Caco-2 (cell line): ENCODE measurements around the gene MAP1B. TPM values are rescaled to one million over a fixed set of nuclear protein-coding genes. Genes with fewer than 3 reads are reported as not detected.

Source experiments
- BruUV-seq: library from RNA; stranded (reverse); fragments of 400-500 nt; replicated peaks from 2 replicates; lab custom pipeline; 2021; lab: Mats Ljungman, UMichigan
- CTCF ChIA-PET: fragments of 300-600 bp; sonication (Branson Sonifier 250); formaldehyde crosslinking; loops from one replicate; lab custom pipeline; 2022; ENCODE audit warnings: antibody characterized with exemption; lab: Charles Lee
- POLR2A ChIA-PET: fragments of 300-600 bp; sonication (Branson Sonifier 250); formaldehyde crosslinking; loops from one replicate; lab custom pipeline; 2022; ENCODE audit warnings: antibody characterized with exemption; lab: Charles Lee
- DNase-seq, 2 experiments: peaks; one replicate each; pipeline versions ENCODE4 v3.0.0 to v3.0.0-alpha.2; 2020 to 2022
- H3K27me3 ChIP-seq: replicated peaks from 2 replicates; pipeline ENCODE4 v1.6.0; 2011; ENCODE audit warnings: low read length; ENCODE audit not compliant: control insufficient read depth, insufficient read depth
- H3K36me3 ChIP-seq: 2 replicates; pipeline ENCODE4 v1.5.1; 2011; ENCODE audit warnings: low read length; ENCODE audit not compliant: control insufficient read depth, insufficient read depth
- H3K4me1 ChIP-seq: fragments of 250-450 bp; sonication (Bioruptor Pico); 2 replicates; pipeline ENCODE4 v1.5.1; 2020; ENCODE audit warnings: mild to moderate bottlenecking
- H3K4me3 ChIP-seq: 2 replicates; pipeline ENCODE4 v1.5.1; 2011; ENCODE audit warnings: low read depth, mild to moderate bottlenecking, control low read depth, low read length
- H3K9me3 ChIP-seq: fragments of 250-450 bp; sonication (Bioruptor Pico); 2 replicates; pipeline ENCODE4 v1.5.1; 2020; ENCODE audit warnings: mild to moderate bottlenecking, moderate library complexity
- H3K27ac Mint-ChIP-seq: one replicate; pipeline ENCODE4 v1.8.0; 2022; ENCODE audit warnings: mixed read lengths; ENCODE audit not compliant: unreplicated experiment
- H3K27me3 Mint-ChIP-seq: one replicate; pipeline ENCODE4 v1.8.0; 2022; ENCODE audit warnings: mixed read lengths; ENCODE audit not compliant: insufficient read depth, unreplicated experiment
- H3K36me3 Mint-ChIP-seq: one replicate; pipeline ENCODE4 v1.8.0; 2022; ENCODE audit warnings: mild to moderate bottlenecking, mixed read lengths; ENCODE audit not compliant: insufficient read depth, unreplicated experiment
- H3K4me1 Mint-ChIP-seq: one replicate; pipeline ENCODE4 v1.8.0; 2022; ENCODE audit warnings: low read depth, mixed read lengths; ENCODE audit not compliant: unreplicated experiment
- H3K4me3 Mint-ChIP-seq: one replicate; pipeline ENCODE4 v1.8.0; 2022; ENCODE audit warnings: mild to moderate bottlenecking, moderate library complexity, mixed read lengths; ENCODE audit not compliant: unreplicated experiment
- H3K9me3 Mint-ChIP-seq: one replicate; pipeline ENCODE4 v1.8.0; 2022; ENCODE audit warnings: mixed read lengths; ENCODE audit not compliant: unreplicated experiment
- intact Hi-C: fragments of 100-400 bp; cut with micrococcal nuclease; formaldehyde crosslinking; loops from one replicate; pipeline ENCODE4 v1.10.0; 2022; ENCODE audit not compliant: unreplicated experiment
- total RNA-seq: library from RNA; stranded (reverse); gene quantifications from 2 replicates; pipeline ENCODE4 v1.2.3, GENCODE V29; 2022
- TF ChIP-seq, protein P1 (sequence below), 2 experiments: fragments of 200-600 bp in 1 of 2; IDR thresholded peaks; 1 replicate in 1 of 2; 2 replicates in 1 of 2; pipeline versions ENCODE4 v1.5.1 to v1.8.0; 2011 to 2022; ENCODE audit warnings: antibody characterized with exemption in 1 of 2, control low read depth in 1 of 2, inconsistent platforms in 1 of 2, low read depth in 1 of 2, low read length in 1 of 2, mild to moderate bottlenecking in 1 of 2, moderate library complexity in 1 of 2; ENCODE audit not compliant: insufficient read depth in 1 of 2, severe bottlenecking in 1 of 2, unreplicated experiment in 1 of 2

The MAP1B gene
- total RNA-seq, 1 experiment from 2014 or later: 0.66 TPM

GRCh38 chr5:72115296-72115695 is 8.0 kb downstream of the MAP1B start:
- intact Hi-C loops: no loop called here
- Histone ChIP-seq H3K4me1 (no peaks in the 10 kb centered on the region), H3K9me3 (no peaks in the 10 kb centered on the region), H3K36me3 (no peaks in the 10 kb centered on the region), H3K27me3 (peaks cover 2% of the 10 kb centered on the region), H3K4me3 (no peak overlapping the region)
- no peak for DNase-seq
- ChIA-PET CTCF (no interaction called here), POLR2A (no interaction called here)
- Mint-ChIP-seq H3K4me3 (no peak overlapping the region), H3K27me3 (peaks cover 21% of the 10 kb centered on the region), H3K36me3 (no peaks in the 10 kb centered on the region), H3K9me3 (no peaks in the 10 kb centered on the region), H3K4me1 (no peaks in the 10 kb centered on the region), H3K27ac (no peak overlapping the region)
- BruUV-seq: no TSS peak
- TF ChIP-seq, protein P1, sequence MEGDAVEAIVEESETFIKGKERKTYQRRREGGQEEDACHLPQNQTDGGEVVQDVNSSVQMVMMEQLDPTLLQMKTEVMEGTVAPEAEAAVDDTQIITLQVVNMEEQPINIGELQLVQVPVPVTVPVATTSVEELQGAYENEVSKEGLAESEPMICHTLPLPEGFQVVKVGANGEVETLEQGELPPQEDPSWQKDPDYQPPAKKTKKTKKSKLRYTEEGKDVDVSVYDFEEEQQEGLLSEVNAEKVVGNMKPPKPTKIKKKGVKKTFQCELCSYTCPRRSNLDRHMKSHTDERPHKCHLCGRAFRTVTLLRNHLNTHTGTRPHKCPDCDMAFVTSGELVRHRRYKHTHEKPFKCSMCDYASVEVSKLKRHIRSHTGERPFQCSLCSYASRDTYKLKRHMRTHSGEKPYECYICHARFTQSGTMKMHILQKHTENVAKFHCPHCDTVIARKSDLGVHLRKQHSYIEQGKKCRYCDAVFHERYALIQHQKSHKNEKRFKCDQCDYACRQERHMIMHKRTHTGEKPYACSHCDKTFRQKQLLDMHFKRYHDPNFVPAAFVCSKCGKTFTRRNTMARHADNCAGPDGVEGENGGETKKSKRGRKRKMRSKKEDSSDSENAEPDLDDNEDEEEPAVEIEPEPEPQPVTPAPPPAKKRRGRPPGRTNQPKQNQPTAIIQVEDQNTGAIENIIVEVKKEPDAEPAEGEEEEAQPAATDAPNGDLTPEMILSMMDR (IDR thresholded peaks at IDR 0.05; ENCODE audit: insufficient read depth in 1 of 2, low read depth in 1 of 2, low read length in 1 of 2, severe bottlenecking in 1 of 2, unreplicated experiment in 1 of 2): no peak

- TF ChIP-seq, protein P1 (IDR thresholded peaks at IDR 0.05; ENCODE audit: insufficient read depth in 1 of 2, low read depth in 1 of 2, low read length in 1 of 2, severe bottlenecking in 1 of 2, unreplicated experiment in 1 of 2): no peak
- Mint-ChIP-seq H3K27me3 (peaks cover 22% of the 10 kb centered on the region), H3K27ac (no peak overlapping the region), H3K4me1 (no peaks in the 10 kb centered on the region), H3K4me3 (no peak overlapping the region), H3K36me3 (no peaks in the 10 kb centered on the region), H3K9me3 (no peaks in the 10 kb centered on the region)
- Histone ChIP-seq H3K4me3 (no peak overlapping the region), H3K36me3 (no peaks in the 10 kb centered on the region), H3K9me3 (no peaks in the 10 kb centered on the region), H3K27me3 (no peaks in the 10 kb centered on the region; the same call in none of the 2 replicates), H3K4me1 (no peaks in the 10 kb centered on the region)
- no TSS peak for BruUV-seq
- CTCF ChIA-PET: no interaction called here
- POLR2A ChIA-PET: no interaction called here
- intact Hi-C loops: no loop called here
- no peak for DNase-seq
Observed at GRCh38 chr5:72117307-72117706, 10.0 kb downstream of the MAP1B start.

GRCh38 chr5:72121052-72121779 is 13.9 kb downstream of the MAP1B start:
- no peaks in the 10 kb centered on the region for H3K4me1 ChIP-seq

More at GRCh38 chr5:72121052-72121779, 13.9 kb downstream of the MAP1B start:
- no peaks in the 10 kb centered on the region for H3K9me3 ChIP-seq
- H3K27me3 Mint-ChIP-seq: peaks cover 18% of the 10 kb centered on the region
- BruUV-seq: no TSS peak
- CTCF ChIA-PET: no interaction called here
- intact Hi-C loops: no loop called here
- POLR2A ChIA-PET: no interaction called here
- no peaks in the 10 kb centered on the region for H3K36me3 Mint-ChIP-seq
- H3K4me3 Mint-ChIP-seq: no peak overlapping the region
- no peak overlapping the region for H3K27ac Mint-ChIP-seq
- no peak for DNase-seq
- no peaks in the 10 kb centered on the region for H3K27me3 ChIP-seq
- TF ChIP-seq, protein P1 (IDR thresholded peaks at IDR 0.05; ENCODE audit: insufficient read depth in 1 of 2, low read depth in 1 of 2, low read length in 1 of 2, severe bottlenecking in 1 of 2, unreplicated experiment in 1 of 2): no peak
- no peak overlapping the region for H3K4me3 ChIP-seq
- no peaks in the 10 kb centered on the region for H3K9me3 Mint-ChIP-seq
- H3K36me3 ChIP-seq: no peaks in the 10 kb centered on the region
- no peaks in the 10 kb centered on the region for H3K4me1 Mint-ChIP-seq
